H1 (cell line): ENCODE results near the gene TOM1. TPM values are rescaled to one million over a fixed set of nuclear protein-coding genes. Genes with fewer than 3 reads are reported as not detected.

Experiments used
- ATF3 ChIP-seq: IDR thresholded peaks from 2 replicates; pipeline ENCODE4 v1.6.1; 2011; ENCODE audit warnings: low read depth, mild to moderate bottlenecking, low read length; ENCODE audit not compliant: insufficient read depth
- BCL11A ChIP-seq, 2 experiments: IDR thresholded peaks; one replicate each; pipeline ENCODE4 v1.6.1; 2011; ENCODE audit warnings: low read depth in 2 of 2, low read length in 2 of 2, mild to moderate bottlenecking in 2 of 2
- CEBPB ChIP-seq: IDR thresholded peaks from 2 replicates; pipeline ENCODE4 v1.6.1; 2012; ENCODE audit warnings: low read depth, low read length
- CHD7 ChIP-seq: fragments of 300-600 bp; sonication (generic); IDR thresholded peaks from 2 replicates; pipeline ENCODE4 v1.7.1; 2012; ENCODE audit warnings: low read length, moderate library complexity, mild to moderate bottlenecking, inconsistent platforms; ENCODE audit not compliant: insufficient replicate concordance
- EGR1 ChIP-seq: IDR thresholded peaks from 2 replicates; pipeline ENCODE4 v1.6.1; 2011; ENCODE audit warnings: low read depth, low read length, borderline replicate concordance
- JUND ChIP-seq: IDR thresholded peaks from 2 replicates; pipeline ENCODE4 v1.6.1; 2011; ENCODE audit warnings: mild to moderate bottlenecking, improper control_type of control experiment, low read length
- RAD21 ChIP-seq, 2 experiments: IDR thresholded peaks in 1 of 2; conservative IDR thresholded peaks in 1 of 2; 2 replicates each; pipeline ENCODE4 v1.6.1; 2011; ENCODE audit warnings: low read depth in 2 of 2, low read length in 2 of 2, improper control_type of control experiment in 1 of 2, inconsistent platforms in 1 of 2, mild to moderate bottlenecking in 1 of 2, moderate library complexity in 1 of 2
- SP1 ChIP-seq: IDR thresholded peaks from 2 replicates; pipeline ENCODE4 v1.6.1; 2011; ENCODE audit warnings: low read depth, low read length
- SUZ12 ChIP-seq: fragments of 200-600 bp; sonication (generic); IDR thresholded peaks from 2 replicates; pipeline ENCODE4 v1.6.1; 2012; ENCODE audit warnings: mild to moderate bottlenecking, inconsistent platforms, low read length, moderate library complexity, mixed read lengths
- TCF12 ChIP-seq: IDR thresholded peaks from 2 replicates; pipeline ENCODE4 v1.6.1; 2011; ENCODE audit warnings: low read depth, mild to moderate bottlenecking, low read length
- polyA plus RNA-seq, 7 experiments: library from polyadenylated mRNA; depleted of rRNA in 3 of 7; stranded (reverse) in 5 of 7; unstranded in 2 of 7; fragments of >200 nt in 5 of 7; fragments of 200-250 nt in 2 of 7; gene quantifications; 1 replicate in 5 of 7; 2 replicates in 1 of 7; 4 replicates in 1 of 7; pipeline versions ENCODE4 v1.2.1 to v1.2.3, GENCODE V29; 2011 to 2013; ENCODE audit warnings: missing spikeins in 2 of 7, mixed read lengths in 2 of 7
- total RNA-seq: library from RNA; stranded (reverse); fragmentation: NEBNext Ultra II Directional; extraction: Animal tissue kit (Norgen Biotek cat#: 25700); gene quantifications from 2 replicates; pipeline ENCODE4 v1.2.1, GENCODE V29; 2021

The TOM1 gene
- total and polyA plus RNA-seq, 2 of the 8 experiments (the other 6 are each of a cell fraction or from before 2014, with no cell fraction given), result 25.1 to 39.2 TPM

- TF ChIP-seq CEBPB (peak; percentile 98), SUZ12 (no peak), EGR1 (peak; percentile 90; the same call in 1 of the 2 replicates), CHD7 (no peak), BCL11A (IDR thresholded peaks at IDR 0.05; ENCODE audit: low read depth in 2 of 2, low read length in 2 of 2) (peak in 1 of 2 experiments; percentile 66), SP1 (peak; percentile 77; the same call in 1 of the 2 replicates), TCF12 (peak; percentile 95), JUND (peak; percentile 91), RAD21 (IDR thresholded peaks at IDR 0.05 in 1 of 2, conservative IDR thresholded peaks at IDR 0.05 in 1 of 2; ENCODE audit: low read depth in 2 of 2, low read length in 2 of 2) (no peak), ATF3 (peak; percentile 88)
Measured at GRCh38 chr22:35376728-35377472, 77.2 kb downstream of the TOM1 start (continued).
